HG03159 (cell line): ENCODE results near the gene TGM1.
A peak's percentile ranks its signal among the peaks of the same experiment; 100 is the strongest.

Experiments used
- ATAC-seq: cut with Tn5 transposase; IDR thresholded peaks from one replicate; pipeline ENCODE4 v1.9.1; 2021; ENCODE audit warnings: mild to moderate bottlenecking, moderate library complexity; ENCODE audit not compliant: unreplicated experiment

The TGM1 gene

GRCh38 chr14:24271134-24271833 is 8.3 kb upstream of the TGM1 start, which contains the start of gene RABGGTA:
TSS of gene RABGGTA (minus strand) at chr14:24271597. CDS start at chr14:24271115, 482 bp downstream.
- peak; percentile 85 for ATAC-seq

- ATAC-seq, result no peak
These were observed 7.7 kb upstream of the TGM1 start for GRCh38 chr14:24270537-24271133.

- no peak for ATAC-seq
These were observed 7.0 kb upstream of the TGM1 start for GRCh38 chr14:24269910-24270536.

GRCh38 chr14:24269368-24269767 is 6.4 kb upstream of the TGM1 start:
- ATAC-seq, result no peak

GRCh38 chr14:24268225-24268624 is 5.2 kb upstream of the TGM1 start:
- ATAC-seq, result no peak

GRCh38 chr14:24267516-24267915 is 4.5 kb upstream of the TGM1 start:
- ATAC-seq, result no peak

GRCh38 chr14:24266344-24267244 is 3.6 kb upstream of the TGM1 start:
- ATAC-seq, result no peak

- ATAC-seq, result no peak
These were observed 1.3 kb upstream of the TGM1 start for GRCh38 chr14:24264298-24264697.

- no peak for ATAC-seq
These were observed 871 bp upstream of the TGM1 start for GRCh38 chr14:24263848-24264247.

- no peak for ATAC-seq
These were observed 1.0 kb downstream of the TGM1 start for GRCh38 chr14:24261969-24262327.

- no peak for ATAC-seq
These were observed 1.6 kb downstream of the TGM1 start for GRCh38 chr14:24261256-24261968.

- ATAC-seq, result no peak
These were observed 2.2 kb downstream of the TGM1 start for GRCh38 chr14:24260780-24261157.

- ATAC-seq, result no peak
These were observed 2.8 kb downstream of the TGM1 start for GRCh38 chr14:24260026-24260779.

- no peak for ATAC-seq
These were observed 3.5 kb downstream of the TGM1 start for GRCh38 chr14:24259282-24260025.

- ATAC-seq, result no peak
These were observed 4.3 kb downstream of the TGM1 start for GRCh38 chr14:24258548-24259265.

GRCh38 chr14:24258119-24258518 is 4.9 kb downstream of the TGM1 start:
- no peak for ATAC-seq

GRCh38 chr14:24256960-24257359 is 6.0 kb downstream of the TGM1 start:
- no peak for ATAC-seq

- ATAC-seq, result no peak
These were observed 6.9 kb downstream of the TGM1 start for GRCh38 chr14:24255931-24256711.
